ENCODE data around the gene SHROOM2. TPM values are rescaled to one million over a fixed set of nuclear protein-coding genes. Genes with fewer than 3 reads are reported as not detected.
A peak's percentile ranks its signal among the peaks of the same experiment; 100 is the strongest.

The SHROOM2 gene, protein sequence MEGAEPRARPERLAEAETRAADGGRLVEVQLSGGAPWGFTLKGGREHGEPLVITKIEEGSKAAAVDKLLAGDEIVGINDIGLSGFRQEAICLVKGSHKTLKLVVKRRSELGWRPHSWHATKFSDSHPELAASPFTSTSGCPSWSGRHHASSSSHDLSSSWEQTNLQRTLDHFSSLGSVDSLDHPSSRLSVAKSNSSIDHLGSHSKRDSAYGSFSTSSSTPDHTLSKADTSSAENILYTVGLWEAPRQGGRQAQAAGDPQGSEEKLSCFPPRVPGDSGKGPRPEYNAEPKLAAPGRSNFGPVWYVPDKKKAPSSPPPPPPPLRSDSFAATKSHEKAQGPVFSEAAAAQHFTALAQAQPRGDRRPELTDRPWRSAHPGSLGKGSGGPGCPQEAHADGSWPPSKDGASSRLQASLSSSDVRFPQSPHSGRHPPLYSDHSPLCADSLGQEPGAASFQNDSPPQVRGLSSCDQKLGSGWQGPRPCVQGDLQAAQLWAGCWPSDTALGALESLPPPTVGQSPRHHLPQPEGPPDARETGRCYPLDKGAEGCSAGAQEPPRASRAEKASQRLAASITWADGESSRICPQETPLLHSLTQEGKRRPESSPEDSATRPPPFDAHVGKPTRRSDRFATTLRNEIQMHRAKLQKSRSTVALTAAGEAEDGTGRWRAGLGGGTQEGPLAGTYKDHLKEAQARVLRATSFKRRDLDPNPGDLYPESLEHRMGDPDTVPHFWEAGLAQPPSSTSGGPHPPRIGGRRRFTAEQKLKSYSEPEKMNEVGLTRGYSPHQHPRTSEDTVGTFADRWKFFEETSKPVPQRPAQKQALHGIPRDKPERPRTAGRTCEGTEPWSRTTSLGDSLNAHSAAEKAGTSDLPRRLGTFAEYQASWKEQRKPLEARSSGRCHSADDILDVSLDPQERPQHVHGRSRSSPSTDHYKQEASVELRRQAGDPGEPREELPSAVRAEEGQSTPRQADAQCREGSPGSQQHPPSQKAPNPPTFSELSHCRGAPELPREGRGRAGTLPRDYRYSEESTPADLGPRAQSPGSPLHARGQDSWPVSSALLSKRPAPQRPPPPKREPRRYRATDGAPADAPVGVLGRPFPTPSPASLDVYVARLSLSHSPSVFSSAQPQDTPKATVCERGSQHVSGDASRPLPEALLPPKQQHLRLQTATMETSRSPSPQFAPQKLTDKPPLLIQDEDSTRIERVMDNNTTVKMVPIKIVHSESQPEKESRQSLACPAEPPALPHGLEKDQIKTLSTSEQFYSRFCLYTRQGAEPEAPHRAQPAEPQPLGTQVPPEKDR (N-terminal part only)
- not detected in 2 replicates for total RNA-seq (2011; cell fraction: chromatin; rRNA removed; ENCODE audit: low replicate concordance)
- under 0.01 TPM in 1 of 2 replicates, not detected in the other for total RNA-seq (2011; cell fraction: nucleolus; rRNA removed)
- total RNA-seq (2011; cell fraction: nucleoplasm; rRNA removed) = not detected in 2 replicates
- total RNA-seq (2014; rRNA removed) (not detected in 2 replicates), total RNA-seq (2014; rRNA removed; fragmentation: Illumina TruSeq; extraction: Trizol) (not detected in 2 replicates), total RNA-seq (2015; rRNA removed; fragmentation: Illumina TruSeq; extraction: Trizol) (not detected in 2 replicates), total RNA-seq (2021) (not detected in 2 replicates), polyA plus RNA-seq (2011; rRNA removed) (not detected in 2 replicates), polyA plus RNA-seq (2014; fragmentation: Illumina TruSeq; extraction: Trizol) (not detected in 2 replicates), polyA plus RNA-seq (2014; fragmentation: Nextera tagmentation; extraction: Ambion mirVana) (not detected), polyA plus RNA-seq (2014; rRNA removed) (not detected in 2 replicates), polyA minus RNA-seq (2011; rRNA and poly(A)+ RNA removed) (not detected in 2 replicates), Bru-seq, nascent RNA (percentile 6 among the genes with signal in this experiment), BruChase-seq, experiment 1, labeled RNA remaining after a 2-hour chase (percentile 12 among the genes with signal in this experiment), BruChase-seq, experiment 2, labeled RNA remaining after a 6-hour chase (percentile 7 among the genes with signal in this experiment)
- polyA plus RNA-seq (2011; cell fraction: cytosol; rRNA removed) = 0.01 TPM in 1 of 2 replicates, not detected in the other
- polyA plus RNA-seq (2011; cell fraction: nucleus; rRNA removed) = not detected in 2 replicates
- not detected in 2 replicates for polyA plus RNA-seq (2012)
- not detected in 2 replicates for polyA minus RNA-seq (2011; cell fraction: cytosol; rRNA and poly(A)+ RNA removed)
- polyA minus RNA-seq (2011; cell fraction: nucleus; rRNA and poly(A)+ RNA removed) = not detected in 2 replicates
- long read RNA-seq, experiment 1 = 0 reads
- long read RNA-seq, experiment 2 = 0 reads
- long read RNA-seq, experiment 3 = 0 reads

DNA sequence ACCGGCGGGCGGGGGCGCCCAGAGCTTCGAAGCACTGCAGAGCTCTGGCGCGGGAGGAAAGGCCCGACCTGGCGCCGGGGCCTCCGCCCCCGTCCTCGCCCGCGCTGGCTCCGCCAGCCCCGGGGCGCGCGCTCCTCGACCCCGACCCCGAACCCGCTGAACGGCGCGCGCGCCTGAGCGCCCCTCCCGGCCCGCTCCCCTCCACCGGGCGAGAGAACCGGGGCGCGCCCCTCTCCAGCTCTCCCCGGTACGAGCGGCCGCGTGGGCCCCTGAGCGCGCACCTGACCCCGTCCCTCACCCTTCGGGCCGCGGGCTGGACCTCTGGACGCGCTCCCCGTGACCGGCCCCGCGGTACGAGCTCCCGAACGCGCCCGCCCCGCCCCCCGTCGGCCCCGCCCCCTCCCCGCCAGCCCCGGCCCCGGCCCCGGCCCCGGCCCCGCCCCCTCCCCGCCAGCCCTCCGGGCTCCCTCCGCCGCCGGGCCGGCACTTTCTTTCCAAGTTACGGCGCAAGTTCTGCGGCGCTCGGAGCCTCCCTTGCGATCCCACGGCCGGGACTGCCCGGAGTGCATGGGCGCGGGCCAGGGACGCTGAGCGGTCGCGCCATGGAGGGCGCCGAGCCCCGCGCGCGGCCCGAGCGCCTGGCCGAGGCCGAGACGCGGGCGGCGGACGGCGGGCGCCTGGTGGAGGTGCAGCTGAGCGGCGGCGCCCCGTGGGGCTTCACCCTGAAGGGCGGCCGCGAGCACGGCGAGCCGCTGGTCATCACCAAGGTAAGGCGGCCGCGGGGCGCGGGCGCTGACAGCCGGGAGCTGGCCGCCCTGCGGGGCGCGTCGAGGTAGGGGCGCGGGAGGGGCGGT is at the start of gene SHROOM2:
TSS of gene SHROOM2 (plus strand) at position 486 of the 854 bp plus-strand sequence. CDS start at position 603, 117 bp downstream.
- no peak within 1 kb of the TSS for H3K4me2 ChIP-seq (ENCODE audit: insufficient read depth, low read length)
- H3K9me3 ChIP-seq (replicated peaks; ENCODE audit: control insufficient read depth, insufficient read depth, low read depth, low read length) = no peaks in the 10 kb centered on the region
- H4K20me1 ChIP-seq (replicated peaks; ENCODE audit: control insufficient read depth, insufficient read depth, low read length) = no peaks in the 10 kb centered on the region
- 21% methylated on average over 21 of the region's 132 CpGs for WGBS (ENCODE audit: insufficient coverage, low coverage, missing lambda C conversion rate)
- H3K9ac ChIP-seq (ENCODE audit: insufficient read depth in 1 of 2, low read depth in 2 of 2, low read length in 2 of 2) = no peak within 1 kb of the TSS
- no peak within 1 kb of the TSS for H2AFZ ChIP-seq (ENCODE audit: low read depth, low read length)
- no peaks in the 10 kb centered on the region for H3K79me2 ChIP-seq (ENCODE audit: control insufficient read depth, insufficient read depth, low read length)
- no peaks in the 10 kb centered on the region for H3K36me3 ChIP-seq (ENCODE audit: control insufficient read depth, insufficient read depth, low read length)
- no peaks in the 10 kb centered on the region for H3K9me1 ChIP-seq (ENCODE audit: control insufficient read depth, insufficient read depth, low read length)
- POLR2A ChIA-PET = no interaction called here
- no TSS peak for BruUV-seq (replicated peaks)
- no peak for ATAC-seq
- peaks cover 0 to 6% of the 10 kb centered on the region in 2 experiments; a peak in 3 of 5 replicates for H3K27me3 ChIP-seq (ENCODE audit: control insufficient read depth in 2 of 2, insufficient read depth in 2 of 2, low read length in 2 of 2)
- TF ChIP-seq SMARCE1 (IDR thresholded peaks at IDR 0.05) = no peak
- H3K4me1 ChIP-seq (replicated peaks in 1 of 2; ENCODE audit: control insufficient read depth in 2 of 2, insufficient read depth in 2 of 2, low read length in 2 of 2) = peaks cover 0 to 7% of the 10 kb centered on the region in 2 experiments; a peak in 1 of 5 replicates
- FAIRE-seq = no peak
- no peak within 1 kb of the TSS for H3K27ac ChIP-seq (ENCODE audit: extremely low read depth, low read depth, low read length)
- in situ Hi-C loops (cut with MboI) = no loop called here
- intact Hi-C loops (cut with micrococcal nuclease) = no loop called here
- peak in 3 of 4 experiments; percentile 14 to 37 (median 27) for DNase-seq (ENCODE audit: extremely low read depth in 1 of 4, low spot score in 3 of 4)
- CTCF ChIA-PET (ENCODE audit: low intra/inter-chr PET ratio) = no interaction called here
- H3K4me3 ChIP-seq = no peak within 1 kb of the TSS
